Kidney glomerular epithelial cell (primary cell): Measurements from ENCODE around the gene INPP5A.
A peak's percentile ranks its signal among the peaks of the same experiment; 100 is the strongest.
"Not testable (repeated sequence)": the region's sequence is repeated elsewhere in the genome, so short reads cannot be mapped to it uniquely, and the experiment has no call there.

Experiments
- DNase-seq: peaks from one replicate; lab custom pipeline; 2025; lab: John Stamatoyannopoulos, UW

INPP5A gene

DNA sequence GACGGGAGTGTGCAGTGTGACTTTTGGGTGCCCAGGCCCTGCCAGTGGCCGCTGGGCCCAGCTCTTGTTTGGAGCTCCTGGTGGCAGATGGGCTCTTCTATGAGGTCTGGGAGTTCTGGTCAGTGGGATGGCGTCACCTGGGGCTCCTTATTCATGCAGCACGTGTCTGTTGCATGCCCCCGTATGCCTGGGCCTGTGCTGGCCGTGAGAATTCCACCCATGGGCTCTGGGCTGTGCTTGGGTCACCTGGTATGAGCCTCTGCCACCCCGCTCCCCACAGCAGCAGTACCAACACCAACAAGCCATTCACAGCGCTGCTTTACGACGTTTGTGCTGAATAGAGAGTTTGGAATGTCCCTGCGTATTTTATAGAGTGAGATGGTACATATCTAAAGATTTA, 27.1 kb downstream of the INPP5A start:
- DNase-seq: no peak

DNA sequence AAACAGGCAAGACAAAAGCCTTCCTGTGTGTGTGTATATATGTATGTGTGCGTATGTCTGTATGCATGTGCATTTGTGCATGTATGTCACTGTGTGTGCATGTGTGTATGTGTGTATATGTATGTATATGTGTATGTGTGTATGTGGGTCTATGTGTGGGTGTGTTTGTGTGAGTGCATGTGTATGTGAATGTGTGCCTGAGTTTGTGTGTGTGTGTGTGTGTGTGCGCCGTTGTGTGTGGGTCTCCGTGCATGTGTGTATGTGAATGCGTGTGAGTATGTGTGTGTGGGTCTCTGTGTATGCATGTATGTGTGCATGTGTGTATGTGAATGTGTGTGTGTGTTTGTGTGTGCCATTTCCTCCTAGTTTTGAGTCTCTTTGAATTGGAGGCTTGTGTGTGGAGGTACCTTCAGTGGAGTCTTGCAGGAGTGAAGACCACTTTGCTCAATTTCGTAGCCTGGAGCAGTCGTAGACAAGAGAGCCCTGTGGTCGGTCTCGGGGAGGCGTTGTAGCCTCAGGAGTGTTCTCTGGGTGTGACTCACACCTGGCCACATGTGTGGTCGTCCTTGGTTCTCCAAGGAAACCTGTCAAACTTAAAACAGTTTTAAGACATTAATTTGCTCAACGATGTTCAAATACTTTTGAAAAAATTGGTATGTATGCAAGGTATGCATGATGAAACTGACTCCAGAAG, 28.1 kb downstream of the INPP5A start:
- DNase-seq: no peak

DNA sequence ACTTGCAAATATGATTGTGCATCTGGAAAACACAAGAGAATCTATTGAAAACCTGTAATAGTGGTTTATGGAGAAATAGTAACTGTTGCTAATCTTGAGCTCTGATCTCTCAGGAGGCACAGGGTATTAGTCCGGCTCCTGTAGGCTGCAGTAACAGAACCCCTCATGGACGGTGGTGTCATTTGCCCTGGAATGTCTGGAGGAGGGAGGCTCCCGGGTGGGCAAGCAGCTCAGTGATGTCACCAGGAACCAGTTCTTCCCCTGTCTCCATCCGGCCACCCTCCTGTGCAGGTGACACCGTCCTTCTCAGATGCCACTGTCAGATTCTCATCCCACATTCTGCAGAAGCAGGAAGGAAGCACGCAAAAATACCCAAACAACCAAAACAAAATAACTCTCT, 29.3 kb downstream of the INPP5A start:
- DNase-seq: no peak

DNA sequence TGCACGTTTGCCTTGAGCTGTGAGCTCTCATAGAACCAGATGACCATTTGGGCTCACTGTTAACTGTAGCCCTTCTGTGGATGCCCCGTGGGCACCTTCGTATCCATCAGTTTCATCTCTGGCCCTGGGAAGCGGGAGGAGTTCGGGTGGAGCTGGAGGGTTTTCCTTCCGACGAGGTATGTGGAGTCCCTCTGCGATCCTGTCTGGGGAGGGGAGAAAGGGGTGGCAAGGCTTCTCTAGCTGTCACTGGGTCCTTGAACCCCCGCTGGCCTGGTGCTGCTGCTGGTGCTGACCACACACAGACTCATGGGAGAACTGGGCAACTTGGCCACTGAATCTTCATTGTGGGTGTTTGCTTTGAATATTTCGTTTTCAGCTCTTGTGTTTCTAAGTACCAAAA, 32.7 kb downstream of the INPP5A start:
- DNase-seq: no peak

- no peak for DNase-seq
These were observed 33.4 kb downstream of the INPP5A start for GRCh38 chr10:132570771-132571649.

GRCh38 chr10:132571650-132572544, 34.3 kb downstream of the INPP5A start:
- DNase-seq: peak; percentile 76

DNA sequence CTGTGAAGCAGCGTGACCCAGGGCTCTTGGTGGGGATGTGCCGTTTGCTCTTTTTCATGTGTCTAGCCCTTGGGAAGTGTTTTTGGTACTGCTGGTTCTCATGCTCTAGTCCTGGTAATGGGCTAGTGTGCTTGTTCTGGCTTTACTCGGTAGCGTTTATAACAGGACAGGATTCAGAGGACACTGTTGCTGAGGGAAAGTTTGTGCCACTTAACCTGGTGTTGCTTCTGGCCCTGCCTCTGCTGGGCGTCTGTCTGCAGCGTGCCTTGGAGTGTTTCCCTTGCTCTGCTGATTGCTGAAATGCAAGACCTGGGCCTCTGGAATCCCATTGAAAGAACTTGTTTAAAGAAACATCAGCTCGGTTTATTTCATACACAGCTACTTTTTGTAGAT, 35.0 kb downstream of the INPP5A start:
- no peak for DNase-seq

DNA sequence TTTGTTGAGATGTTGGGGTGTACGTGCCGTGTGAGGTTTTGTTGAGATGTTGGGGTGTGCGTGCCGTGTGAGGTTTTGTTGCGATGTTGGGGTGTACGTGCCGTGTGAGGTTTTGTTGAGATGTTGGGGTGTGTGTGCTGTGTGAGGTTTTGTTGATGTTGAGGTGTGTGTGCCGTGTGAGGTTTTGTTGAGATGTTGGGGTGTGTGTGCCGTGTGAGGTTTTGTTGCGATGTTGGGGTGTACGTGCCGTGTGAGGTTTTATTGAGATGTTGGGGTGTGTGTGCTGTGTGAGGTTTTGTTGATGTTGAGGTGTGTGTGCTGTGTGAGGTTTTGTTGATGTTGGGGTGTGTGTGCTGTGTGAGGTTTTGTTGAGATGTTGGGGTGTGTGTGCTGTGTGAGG, 35.4 kb downstream of the INPP5A start:
- DNase-seq: not testable (repeated sequence)

DNA sequence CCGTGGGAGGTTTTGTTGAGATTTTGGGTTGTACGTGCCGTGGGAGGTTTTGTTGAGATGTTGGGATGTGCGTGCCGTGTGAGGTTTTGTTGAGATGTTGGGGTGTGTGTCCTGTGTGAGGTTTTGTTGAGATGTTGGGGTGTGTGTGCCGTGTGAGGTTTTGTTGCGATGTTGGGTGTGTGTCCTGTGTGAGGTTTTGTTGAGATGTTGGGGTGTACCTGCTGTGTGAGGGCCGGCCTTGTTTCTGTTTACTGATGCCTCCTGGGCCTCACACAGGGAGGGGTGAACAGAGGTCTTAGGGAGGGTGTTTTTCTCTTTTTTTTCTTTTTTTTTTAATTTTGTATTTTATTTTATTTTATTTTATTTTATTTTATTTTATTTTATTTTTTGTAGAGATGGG, 36.7 kb downstream of the INPP5A start:
- DNase-seq: no peak

DNA sequence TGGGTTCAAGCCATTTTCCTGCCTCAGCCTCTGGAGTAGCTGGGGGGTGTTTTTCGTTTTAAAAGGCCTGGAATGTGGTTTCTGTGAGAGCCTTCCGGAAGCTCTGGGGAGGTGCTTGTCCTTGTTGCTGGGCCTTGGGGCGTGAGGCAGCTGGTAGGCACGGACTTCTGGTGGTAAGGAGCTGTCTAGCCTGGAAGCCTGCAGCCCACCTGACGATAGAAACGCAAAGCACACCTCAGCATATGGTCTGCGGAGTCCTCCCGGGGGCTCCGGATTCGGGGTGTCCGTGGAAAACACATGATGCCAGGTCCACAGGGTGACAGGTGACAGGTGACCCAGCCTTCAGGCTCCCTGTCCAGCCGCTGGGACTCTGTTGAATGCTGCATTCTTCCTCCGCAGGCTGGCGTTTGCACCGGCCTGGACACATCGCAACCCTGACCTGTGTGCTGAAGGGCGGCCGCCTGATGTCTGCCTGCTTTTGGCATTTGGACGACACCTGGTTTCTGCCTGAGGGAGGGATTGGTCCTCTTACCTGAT, 37.3 kb downstream of the INPP5A start:
- DNase-seq: no peak

- peak; percentile 43 for DNase-seq
These were observed 38.0 kb downstream of the INPP5A start for GRCh38 chr10:132575320-132576201.

DNA sequence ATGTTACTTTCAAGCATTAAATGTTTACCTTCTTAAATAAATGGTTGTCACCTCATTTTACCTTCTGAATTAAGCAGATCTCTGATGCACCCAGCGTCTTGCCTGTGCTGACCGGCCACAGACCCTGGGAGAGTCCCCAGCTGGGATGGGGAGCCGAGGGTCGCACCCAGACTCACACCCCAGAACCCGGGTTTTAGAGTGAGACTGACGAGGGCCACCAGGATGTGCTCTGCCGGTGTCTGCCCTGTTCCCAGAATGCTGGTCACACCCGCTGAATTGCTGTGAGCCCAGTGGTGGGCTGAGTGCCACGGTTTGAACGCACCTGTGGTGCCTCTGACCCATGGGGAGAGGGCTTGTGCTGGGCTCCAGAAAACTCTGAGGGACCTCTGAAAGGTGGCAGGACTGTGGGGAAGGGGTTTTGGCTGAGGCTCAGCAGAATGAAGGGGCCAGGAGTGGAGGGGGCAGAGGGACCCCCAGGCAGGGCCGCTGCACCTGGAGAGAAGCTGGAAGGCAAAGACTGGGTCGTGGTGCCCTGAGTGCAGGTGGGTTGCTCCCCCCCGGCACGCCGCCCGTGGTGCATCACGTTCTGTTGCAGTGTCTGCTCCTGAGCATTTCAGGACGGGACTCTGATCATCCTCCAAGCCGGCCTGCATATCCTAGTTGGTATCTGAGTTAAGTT, 39.2 kb downstream of the INPP5A start:
- DNase-seq: no peak

- peak; percentile 11 for DNase-seq
These were observed 39.9 kb downstream of the INPP5A start for GRCh38 chr10:132577350-132578003.

DNA sequence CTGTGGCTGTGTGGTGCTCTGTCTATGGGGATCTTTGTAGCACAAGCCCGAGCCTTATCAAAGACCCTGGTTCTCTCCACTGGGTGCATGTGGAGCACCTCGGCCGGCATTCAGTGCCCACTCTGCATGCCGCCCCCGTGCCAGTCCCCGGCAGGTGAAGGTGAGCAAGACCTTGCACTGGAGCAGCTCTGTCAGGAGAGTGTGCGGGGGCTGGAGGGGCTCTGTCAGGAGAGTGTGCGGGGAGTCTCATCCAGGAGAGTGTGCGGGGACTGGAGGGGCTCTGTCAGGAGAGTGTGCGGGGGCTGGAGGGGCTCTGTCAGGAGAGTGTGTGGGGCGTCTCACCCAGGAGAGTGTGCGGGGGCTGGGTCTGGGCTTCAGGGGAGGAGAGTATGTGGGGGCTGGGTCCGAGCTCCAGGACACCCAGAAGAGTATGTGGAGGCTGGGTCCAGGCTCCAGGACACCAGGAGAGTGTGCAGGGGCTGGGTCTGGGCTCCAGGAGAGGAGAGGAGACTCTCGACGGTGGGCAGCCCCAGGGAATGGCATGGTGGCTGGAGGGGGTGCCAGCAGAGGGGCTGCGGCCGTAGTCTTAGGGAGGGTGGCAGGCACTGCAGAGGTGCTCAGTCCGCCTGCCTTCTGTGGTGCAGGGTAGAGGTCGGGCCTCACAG, 40.8 kb downstream of the INPP5A start:
- DNase-seq: no peak

DNA sequence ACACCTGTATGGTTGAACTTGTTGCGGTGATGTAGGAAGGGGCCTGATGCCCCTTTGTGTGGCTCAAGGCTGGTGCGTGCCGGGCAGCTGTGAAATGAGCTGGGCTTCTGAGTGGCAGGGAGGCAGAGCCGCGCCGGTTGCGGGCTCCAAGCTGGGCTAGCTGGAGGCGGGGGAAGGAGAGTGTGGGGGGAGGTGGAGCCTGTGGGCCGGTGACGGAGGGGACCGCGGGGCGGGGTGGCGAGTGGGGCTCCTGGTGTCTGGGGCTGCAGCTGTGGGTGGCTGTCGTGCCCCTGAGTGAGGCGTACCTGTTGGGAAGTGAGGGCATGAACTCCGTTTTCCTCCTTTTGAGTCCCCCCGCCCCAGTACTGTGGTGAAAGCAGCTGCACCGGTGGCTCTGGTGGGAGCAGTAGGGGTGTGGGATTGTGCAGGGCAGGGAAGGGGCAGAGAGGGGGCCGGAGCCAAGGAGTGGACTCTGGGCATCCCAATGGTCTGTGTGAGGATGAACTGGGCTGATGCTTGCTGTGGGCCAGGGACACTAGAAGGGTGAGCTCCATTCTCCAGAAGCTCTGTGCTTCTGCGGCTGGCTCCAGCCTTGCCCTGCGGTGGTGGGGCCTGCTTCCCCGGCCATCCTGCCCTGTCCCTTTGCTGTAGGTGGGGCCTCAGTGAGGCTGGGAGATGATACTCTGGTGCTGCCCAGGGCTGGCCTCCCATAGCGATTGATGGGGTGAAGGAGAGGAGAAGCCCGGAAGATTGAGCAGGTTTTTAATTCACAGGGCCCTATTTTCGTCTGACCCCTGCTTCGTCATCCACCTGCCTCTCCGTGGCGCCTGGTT, 41.7 kb downstream of the INPP5A start:
- DNase-seq: no peak

- DNase-seq: no peak
These were observed 42.6 kb downstream of the INPP5A start for GRCh38 chr10:132580143-132580542.

DNA sequence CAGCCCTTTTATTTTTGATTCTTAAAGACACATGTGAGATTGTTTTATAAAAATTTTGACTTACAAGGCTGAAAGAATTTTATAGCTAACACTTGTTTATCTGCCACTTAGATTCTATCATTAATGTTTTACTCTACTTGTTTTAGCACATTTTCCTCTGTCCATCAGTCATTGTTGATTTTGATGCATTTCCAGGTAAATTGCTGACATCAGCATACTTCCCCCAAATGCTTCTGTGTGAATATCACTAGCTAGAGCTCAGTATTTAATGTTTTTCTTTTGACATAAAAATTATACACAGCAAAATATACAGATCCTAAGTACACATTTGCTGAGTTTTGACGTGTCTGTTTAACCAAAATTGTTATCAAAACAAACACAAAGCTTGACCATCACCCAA, 43.0 kb downstream of the INPP5A start:
- no peak for DNase-seq

DNA sequence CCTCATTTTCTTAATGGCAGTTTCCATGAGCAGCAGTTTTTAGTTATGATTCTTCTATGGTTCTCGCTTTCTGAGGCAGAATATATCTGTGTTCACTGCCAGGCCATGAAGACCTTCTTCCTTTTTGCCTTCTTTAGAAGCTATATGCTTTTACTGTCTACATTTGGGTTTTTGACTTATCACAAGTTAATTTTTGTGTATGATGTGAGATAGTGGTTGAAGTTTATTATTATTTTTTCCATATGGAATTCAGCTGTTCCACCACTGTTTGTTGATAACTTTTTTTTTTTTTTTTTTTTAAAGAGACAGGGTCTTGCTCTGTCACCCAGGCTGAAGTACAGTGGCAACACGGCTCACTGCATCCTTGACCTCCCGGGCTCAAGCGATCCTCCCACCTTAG, 44.5 kb downstream of the INPP5A start:
- no peak for DNase-seq

GRCh38 chr10:132582771-132583170, 45.2 kb downstream of the INPP5A start:
- DNase-seq: no peak
